ENCODE data around the gene DNM1.
"Not testable (repeated sequence)": the region's sequence is repeated elsewhere in the genome, so short reads cannot be mapped to it uniquely, and the experiment has no call there.

Gene DNM1

DNA sequence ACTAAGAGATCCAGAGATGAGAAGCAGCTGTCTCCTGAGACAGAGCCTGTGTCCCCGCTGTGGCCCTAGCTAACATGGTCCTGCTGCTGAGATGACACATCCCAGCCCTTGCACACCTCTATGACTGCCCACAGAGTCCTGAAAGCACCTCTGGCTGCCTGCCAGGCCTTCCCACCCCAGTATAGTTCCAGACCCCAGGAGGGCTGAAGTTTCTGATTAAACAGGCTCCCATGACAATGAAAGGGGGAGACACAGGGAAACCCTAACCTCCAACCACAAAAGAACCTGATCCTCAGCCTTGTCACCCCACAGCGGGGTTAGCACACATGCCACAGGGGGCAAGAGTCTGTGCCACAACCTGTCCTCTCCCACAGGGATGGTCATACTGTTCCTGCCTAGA is 27.5 kb upstream of the DNM1 start:
- DNase-seq (ENCODE audit: low read depth, low spot score) = no peak

DNA sequence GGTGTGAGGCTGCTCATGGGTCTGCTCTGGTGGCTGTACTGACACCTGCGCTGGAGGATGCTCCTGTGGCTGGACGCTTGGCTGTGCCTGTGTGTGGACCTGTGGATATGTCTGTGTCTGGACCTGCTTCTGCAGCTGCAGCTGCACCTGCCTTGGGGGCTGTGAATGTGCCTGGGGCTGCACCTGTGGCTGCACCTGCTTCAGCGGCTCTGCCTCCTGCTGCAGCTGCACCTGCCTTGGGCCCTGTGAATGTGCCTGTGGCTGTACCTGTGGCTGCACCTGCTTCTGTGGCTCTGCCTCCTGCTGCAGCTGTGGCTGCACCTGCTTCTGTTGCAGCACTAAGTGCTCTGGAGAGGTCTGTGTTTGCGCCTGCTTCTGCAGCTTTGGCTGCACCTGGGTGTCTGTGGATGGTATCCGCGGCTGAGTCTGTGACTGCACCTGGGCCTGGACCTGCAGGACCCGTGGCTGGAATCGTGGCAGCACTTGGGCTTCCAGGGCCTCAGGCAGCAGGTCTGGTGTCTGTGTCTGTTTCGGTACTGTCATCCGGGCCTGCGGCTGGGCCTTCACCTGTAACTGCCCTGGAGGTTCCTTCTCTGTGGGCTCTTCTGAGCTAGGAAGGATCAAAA is 24.3 kb upstream of the DNM1 start:
- no peak for DNase-seq (ENCODE audit: low read depth, low spot score)

DNA sequence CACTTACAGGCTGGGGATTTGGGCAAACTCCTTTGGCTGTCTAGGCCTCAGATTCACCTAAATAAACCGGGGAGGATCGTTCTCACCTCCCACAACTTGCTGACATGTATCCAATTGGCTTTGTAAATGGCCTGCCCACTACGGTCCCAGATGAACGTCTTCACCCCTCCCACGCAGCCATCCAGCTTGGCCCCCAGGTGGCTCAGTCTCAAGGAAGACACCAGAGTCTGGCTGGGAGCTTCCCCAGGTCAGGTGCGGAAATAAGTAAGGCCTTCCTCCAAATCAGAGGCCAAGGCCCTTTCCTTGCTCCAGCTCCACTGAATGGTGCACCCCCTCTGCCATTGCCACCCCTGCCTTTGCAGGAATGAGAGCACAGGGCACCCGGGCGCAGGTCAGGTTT is 23.2 kb upstream of the DNM1 start:
- no peak for DNase-seq (ENCODE audit: low read depth, low spot score)

DNA sequence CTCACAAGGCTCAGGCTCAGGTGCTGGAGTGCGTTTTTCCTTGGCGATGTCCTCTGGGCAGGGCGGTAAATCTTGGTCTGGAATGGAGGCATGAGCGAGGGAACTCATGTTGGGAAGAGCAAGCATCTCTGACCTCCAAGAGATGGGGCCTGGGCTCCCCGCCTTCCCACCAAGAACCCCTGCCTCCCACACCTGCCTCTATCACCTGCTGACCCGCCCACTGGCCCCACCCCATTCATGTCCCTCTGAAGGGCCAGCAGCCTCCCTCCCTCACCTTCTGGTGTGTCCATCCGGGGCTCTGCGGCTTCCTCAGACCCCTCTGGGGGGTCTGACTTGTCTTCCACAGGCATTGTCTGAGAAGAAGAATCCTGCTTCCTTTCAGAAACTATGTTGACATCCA is 22.7 kb upstream of the DNM1 start:
- DNase-seq (ENCODE audit: low read depth, low spot score) = no peak

DNA sequence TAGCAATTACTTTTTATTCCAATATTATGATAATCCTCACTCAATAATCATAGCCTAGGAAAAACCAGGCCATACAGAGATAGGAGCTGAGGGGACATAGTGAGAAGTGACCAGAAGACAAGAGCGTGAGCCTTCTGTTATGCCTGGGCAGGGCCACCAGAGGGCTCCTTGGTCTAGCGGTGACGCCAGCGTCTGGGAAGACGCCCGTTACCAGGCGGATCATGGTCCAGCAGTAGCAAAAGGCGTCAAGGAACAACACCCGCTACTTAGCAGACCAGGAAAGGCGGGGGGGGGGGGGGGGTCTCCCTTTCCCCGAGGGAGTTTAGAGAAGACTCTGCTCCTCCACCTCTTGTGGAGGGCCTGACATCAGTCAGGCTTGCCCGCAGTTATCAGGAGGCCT is 21.7 kb upstream of the DNM1 start:
- not testable (repeated sequence) for DNase-seq (ENCODE audit: low read depth, low spot score)

DNA sequence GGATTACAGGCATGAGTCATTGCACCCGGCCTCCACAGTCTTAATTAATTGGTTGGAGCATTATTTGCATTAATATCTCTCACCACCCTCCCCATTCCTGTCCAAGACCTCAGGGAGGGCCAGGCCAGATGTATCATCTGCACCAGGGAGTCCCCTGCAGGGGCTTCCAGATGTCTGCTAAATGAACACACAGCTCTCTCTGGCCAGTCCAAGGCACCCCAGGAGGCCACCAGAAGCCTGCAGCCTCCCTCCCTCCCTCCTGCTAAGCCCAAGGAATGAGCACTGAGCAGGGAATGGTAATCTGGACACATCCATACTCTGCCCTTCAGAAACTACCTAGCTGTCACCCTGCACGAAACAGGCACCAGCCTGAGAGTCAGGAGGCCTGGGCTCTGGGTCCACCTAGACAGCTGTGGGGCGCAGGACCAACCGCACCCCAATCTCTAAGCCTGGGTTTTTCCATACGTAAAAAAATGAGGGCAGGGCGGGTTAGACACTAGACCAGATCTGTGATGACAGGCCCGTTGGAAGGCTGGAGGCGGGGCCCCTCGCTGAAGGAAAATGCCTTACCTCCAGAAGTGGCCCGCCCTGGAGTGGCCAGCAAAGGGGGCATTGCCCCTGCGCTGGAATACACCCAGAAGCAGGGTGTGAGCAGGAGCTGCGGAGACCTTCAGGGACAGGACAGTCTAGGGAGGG is 20.1 kb upstream of the DNM1 start:
- no peak for DNase-seq (ENCODE audit: low read depth, low spot score)

DNA sequence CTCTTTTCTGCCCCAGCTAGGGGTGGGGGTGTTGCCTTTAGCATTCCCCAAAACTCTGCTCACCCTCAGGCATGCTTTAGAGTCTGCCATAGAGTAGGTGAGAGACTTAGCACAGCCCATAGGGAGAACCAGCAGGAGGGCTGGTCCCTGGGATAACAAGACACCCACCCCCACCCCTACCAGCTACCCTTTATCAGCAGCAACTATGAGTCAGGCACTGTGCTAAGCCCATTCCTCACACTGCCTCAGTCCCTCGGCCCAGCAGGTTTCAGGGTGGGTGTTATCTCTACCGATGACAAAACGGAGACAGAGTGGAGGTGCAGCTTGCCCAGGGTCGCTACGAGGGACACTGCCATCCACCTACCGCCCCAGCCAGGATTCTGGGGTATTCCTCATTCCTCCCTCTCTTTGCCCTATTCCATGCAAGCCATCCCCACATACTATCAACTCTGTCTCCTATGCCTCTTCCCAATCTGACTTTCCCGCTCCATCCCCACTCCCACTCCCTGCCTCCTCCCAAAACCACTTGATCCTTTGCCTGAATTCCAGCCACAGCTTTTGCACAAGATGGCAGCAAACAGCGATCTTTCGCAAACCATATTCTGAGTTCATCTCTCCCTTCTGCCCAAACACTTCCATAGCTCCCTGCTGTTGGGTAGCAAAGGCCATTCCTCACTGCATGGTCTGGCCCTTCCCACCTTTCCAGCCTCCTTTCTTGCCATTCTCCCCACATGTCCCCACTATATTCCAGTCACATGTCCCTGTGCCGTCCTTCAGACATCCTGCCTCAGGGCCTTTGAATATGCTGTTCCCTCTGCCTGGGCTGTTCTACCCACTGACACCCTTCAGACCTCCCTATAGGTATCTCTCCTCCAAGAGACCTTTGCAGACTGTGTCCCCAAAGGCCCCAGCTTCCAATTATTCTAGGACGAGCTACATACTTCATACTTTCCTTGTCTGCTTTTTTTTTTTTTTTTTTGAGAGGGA is 16.9 kb upstream of the DNM1 start:
- DNase-seq (ENCODE audit: low read depth, low spot score) = no peak

DNA sequence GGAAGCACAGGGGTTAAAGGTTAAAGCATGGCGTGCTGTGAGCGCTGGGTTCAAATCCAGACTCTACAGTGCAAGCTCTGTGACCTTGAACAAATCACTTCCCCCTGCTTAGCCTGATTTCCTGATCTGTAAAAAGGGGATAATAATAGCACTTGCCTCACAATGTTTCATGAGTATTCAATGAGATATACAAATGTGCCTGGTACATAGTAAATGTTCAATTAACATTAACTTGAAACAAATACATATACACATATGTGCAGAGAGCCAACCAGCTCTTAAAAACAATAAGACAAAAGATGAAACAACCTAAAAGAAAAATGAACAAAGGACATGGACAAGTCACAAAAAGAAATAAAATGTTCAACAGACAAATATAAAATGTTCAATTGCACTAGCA is 15.8 kb upstream of the DNM1 start:
- no peak for DNase-seq (ENCODE audit: low read depth, low spot score)

DNA sequence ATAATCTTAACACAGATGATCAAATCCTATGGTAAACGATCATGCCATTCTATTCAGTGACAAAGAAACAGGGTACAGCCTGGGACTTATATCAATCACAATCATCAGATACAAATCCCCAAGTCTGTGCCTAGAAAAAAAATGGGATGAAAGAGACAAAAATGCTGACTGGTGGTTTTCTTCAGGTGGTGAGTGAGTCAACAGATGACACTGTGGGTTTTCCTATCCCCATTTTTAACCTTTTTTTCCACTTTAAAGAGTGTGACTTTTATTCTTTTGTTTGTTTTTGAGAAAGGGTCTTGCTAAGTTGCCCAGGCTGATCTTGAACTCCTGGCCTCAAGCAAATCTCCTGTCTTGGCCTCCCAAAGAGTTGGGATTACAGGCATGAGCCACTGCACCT is 15.0 kb upstream of the DNM1 start:
- no peak for DNase-seq (ENCODE audit: low read depth, low spot score)

DNA sequence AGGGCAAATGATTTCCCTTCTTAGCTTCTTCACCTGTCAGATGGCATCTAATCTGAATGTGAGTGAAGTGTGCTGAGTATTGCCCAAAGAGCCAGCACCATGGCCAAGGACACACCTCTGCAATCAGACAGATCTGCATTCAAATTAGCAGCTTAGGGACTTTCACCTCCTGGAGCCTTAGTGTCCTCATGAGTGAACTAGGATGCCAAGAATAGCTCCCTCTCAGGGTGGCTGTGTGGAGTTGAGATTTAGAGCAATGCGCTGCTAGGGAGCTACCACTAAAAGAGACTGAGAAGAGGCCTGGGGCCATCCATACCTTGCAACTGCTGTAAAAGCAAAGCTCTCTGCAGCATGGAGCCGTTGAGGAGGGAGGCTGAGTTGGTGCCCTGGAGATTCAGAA is 13.2 kb upstream of the DNM1 start:
- DNase-seq (ENCODE audit: low read depth, low spot score) = no peak

DNA sequence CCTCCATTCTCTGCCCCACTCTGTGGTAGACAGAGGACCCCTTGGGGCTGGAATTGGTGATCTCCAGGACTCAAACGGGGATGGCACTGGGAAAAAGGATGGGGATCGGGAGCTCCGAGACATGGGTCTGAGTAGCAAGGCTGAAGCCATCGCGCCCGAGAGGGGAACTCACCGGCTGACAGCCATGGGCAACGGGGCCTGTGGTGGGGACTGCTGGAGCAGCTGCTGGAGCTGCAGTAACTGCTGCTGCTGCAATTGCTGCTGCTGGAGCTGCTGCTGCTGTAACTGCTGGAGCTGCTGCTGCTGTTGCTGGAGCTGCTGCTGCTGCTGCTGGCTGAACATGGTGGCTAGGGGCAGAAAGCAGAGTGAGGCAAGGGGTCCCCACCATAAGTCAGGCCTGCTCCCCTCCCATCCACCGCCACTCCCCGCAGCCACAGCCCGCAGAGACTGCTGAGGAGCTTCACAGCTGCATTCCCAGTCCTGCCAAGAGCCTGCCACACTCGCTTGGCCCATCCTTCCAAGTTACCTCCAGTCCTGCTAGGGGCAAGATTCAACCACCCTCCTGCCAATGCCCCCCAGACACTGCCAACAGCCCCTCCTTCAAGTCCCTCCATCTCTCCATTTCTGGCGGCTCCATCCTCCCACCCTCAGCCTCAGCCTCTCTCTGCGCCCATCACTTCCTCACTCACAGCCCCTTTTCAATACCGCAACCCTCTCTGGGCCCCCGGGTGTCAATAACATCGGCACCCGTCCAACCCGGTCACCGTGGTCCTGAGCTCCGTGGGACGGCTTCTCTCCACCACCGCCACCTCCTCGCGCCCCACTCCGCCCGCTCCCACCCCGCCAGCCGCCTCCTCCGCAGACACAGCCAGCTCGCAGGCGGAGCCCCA is 12.4 kb upstream of the DNM1 start:
- DNase-seq (ENCODE audit: low read depth, low spot score) = no peak

DNA sequence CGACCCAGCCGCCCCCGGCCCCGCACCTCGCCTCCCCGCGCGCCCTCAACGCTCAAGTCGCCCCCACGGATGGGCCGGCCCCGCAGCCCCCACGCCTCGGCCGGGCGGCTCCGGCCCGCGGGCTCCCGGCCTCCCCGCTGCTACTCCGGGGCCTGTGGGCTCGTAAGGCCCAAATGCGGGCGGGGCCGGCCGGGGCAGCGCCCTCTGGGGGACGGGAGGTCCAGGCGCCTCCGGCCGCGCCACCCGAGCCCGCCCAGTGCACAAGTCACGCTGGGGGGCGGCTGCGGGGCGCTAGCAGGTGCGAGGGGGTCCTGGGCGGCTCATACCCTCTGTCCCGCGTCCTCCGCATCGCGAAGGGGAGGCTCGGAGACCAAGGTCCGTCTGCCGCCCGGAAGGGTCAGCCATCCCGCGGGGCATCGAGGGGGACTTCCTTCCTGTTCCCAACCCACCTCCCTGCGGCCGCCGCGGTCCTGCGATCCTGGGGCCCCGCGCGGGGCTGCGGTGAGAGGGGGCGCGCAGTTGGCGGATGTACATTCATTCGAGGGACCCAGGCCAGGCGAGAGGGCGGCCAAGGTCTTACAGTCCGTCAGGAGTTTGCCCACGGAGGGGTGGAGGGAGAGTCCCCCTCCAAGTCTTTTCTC is 11.7 kb upstream of the DNM1 start, which contains the start of gene CIZ1:
Gene CIZ1, minus strand, starts transcription at position 167 of the 641 bp plus-strand sequence. CDS start 715 bp downstream, outside the sequence.
- DNase-seq (ENCODE audit: low read depth, low spot score) = peak; percentile 49

DNA sequence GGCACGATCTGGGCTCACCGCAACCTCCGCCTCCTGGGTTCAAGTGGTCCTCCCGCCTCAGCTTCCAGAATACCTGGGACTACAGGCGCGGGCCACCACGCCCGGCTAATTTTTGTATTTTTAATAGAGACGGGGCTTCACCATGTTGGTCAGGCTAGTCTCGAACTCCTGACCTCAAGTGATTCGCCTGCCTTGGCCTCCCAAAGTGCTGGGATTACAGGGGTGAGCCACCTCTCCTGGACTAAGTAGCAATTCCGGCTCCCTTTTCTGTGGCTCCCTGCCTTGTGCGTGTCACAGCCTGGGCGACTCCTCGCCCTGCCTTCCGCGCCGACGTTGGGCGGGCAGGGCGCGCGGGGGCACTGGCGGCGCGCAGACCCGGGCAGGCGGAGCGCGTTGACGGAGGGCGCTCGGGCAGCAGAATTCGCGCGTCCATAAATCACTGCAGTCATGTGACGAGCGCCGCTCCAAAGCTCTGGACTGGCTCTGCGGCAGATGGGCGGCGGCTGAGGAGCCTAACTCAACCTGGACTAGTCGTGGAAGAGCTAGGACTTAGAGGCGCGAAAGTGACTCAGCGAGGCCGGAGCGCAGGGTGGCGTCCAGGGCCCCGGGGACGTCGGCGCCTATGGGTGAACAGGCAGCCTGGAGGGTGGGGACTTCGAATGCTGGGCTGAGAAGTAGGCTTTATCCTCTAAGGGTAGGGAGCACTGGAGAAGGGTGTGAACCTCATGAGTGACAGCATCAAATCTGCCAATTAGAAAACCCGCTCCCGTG is 10.4 kb upstream of the DNM1 start:
- DNase-seq (ENCODE audit: low read depth, low spot score) = no peak

DNA sequence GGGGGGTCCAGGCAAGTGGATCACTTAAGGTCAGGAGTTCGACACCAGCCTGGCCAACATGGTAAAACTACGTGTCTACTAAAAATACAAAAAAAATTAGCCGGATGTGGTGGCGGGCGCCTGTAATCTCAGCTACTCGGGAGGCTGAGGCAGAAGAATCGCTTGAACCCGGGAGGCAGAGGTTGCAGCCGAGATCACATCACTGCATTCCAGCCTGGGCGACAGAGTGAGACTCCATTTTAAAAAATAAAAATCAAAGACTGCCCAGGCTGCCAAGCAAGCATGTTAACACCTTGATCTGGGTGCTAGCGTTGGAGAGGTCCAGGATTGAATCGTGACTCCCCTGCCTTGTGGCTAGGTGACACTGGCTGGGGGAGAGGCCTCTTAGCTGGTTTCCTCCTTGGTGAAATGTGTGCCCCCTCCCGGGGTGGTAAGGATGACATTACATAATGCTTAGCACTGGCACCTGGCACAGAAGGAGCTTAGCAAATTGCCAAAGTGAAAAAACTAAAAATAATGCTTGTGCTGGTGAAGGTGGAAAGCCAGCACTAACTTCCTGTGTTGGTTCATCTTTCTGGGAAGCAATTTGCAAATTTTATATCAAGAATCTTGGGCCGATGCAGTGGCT is 9.6 kb upstream of the DNM1 start:
- DNase-seq (ENCODE audit: low read depth, low spot score) = no peak

DNA sequence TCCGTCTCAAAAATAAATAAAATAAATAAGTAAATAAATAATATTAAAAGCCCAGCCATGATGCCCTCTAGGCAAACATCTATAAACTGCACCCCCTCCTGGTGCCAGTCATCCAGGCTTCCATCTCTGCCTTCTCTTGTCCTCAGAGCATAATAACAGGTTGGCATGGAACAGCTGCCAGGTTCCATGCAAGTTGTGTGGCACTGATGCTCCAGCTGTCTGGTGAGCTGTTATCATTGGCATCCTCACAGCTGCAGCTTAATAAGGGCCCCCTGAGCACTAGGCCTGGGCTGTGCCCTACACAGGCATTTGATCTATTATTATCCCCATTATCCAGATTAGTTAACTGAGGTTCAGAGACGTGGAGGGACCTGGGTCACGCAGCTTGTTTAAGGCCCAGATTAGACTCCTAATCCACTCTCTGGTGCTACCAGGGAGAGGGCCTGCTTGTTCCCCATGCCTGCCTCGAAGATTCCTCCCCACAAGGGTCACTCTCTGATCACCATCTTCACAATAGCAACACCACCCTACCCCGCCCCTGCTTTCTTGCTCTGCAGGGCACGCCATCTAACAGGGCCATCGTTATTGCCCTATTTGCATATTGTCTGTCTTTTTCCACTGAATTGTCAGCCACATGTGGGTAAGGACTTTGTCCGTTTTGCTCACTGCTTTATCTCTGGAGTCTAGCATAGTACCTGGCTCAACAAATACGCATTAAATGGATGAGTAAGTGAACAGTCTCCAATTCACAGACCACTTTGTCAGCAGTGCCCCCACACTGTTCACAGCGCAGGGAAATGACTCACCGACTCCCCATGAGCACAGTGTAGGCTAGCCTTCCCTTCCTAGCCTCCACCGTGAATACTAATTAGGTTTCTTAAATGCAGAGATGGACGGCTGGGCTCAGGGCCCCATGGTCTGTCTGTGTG is 1.5 kb upstream of the DNM1 start:
- no peak for DNase-seq (ENCODE audit: low read depth, low spot score)

DNA sequence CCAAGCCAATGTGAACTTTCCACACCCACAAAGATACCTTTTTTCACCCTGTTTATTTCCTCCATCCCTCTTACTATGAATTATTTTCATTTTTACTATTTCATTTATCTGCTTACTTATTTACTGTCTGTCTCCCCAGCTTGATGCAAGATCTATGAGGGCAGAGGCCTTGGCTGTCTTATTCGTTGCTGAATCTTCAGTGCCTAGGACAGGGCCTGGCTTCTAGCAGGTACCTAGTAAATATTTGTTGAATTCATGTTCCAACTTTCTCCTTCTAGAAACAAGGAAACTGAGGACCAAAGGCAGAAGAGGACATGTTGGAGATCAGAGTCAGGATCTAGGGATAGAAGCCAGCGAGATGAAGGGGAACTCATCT is 543 bp upstream of the DNM1 start:
- DNase-seq (ENCODE audit: low read depth, low spot score) = no peak

DNA sequence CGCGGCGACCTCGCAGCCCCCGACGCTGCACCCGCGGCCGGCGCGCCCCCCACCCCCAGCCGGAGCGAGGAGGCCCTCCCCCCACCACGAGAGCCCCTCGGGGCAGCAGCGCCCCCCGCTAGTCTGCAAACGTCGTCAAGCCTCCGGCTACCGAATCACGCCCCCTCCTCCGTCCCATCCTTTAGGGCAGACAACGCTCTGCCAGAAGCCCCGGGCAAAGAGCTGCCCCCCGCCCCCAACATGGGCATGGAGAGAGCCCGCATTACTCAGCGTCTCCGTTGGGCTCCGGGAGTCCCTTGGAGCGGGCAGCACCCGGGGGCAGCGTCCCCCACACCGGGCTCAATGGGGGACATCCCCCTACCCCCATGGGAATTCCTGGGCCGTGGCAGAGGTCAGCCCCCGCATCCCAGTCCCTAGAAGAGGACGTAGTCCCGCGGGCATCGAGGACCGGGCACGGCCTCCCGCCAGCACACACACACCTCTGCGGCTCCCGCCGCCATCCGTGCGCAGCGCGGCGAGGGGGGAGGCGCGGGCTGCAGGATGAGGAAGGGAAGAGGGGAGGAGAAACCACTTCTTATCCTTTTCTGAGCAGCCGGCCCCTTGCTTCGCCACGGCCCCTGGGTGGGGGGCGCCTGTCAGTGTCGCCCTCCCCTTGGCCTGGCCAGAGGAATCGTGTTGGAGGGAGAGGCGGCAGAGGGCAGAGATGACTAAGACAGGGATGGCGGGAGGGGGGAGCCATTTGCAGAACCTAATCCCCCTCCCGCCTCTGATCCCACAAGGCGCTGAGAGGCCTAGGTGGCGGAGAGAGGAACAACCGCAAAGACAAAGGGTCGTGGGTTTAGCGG is 750 bp downstream of the DNM1 start:
- no peak for DNase-seq (ENCODE audit: low read depth, low spot score)

DNA sequence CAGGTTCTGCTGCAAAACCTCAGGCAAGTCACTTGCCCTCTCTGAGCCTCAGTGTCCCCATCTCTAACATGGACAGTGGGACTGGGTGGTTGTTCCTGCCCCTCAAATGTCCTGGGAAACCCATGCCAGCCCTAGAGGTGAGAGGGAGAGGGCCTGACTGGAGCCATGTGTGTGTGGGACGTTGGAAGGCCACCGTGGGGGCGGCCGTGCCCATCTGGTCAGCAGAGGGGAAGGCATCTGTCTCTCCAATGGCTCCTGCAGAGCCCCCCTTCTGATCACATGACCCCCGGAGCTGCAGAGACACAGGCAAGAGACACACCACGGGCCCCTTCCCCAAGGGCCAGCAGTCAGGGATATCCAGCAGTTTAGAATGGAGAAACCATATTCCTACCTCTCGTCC is 1.7 kb downstream of the DNM1 start:
- DNase-seq (ENCODE audit: low read depth, low spot score) = no peak

Data from activated naive CD8-positive, alpha-beta T cell treated with anti-CD3 and anti-CD28 coated beads, Interleukin-2, amount 50 U/mL, for 16 hours (primary cell).